ENCODE results near the gene UBE2G1. TPM values are rescaled to one million over a fixed set of nuclear protein-coding genes. Genes with fewer than 3 reads are reported as not detected.
A peak's percentile ranks its signal among the peaks of the same experiment; 100 is the strongest.

The UBE2G1 gene
- total RNA-seq, 1 donor from 2014 or later = 120 TPM

DNA sequence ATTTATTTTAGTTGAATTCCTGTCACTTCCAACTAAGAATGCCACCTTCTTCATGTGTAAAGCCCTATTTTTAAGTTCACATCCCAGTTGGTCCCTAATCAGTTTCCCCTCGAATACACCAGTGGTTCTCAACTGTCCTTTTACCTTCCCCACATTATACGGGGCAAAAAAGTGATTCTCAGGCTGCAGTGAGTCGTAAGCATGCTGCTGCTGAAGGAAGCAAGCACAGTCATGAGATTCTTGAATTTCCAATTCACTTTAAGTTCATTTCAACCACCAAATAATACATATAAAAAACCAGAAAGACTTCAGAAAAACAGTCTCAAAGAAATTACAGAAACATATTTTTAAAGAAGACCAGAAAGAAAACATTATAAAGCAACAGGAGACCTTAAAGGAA, 47.9 kb downstream of the UBE2G1 start:
- H3K9me3 Mint-ChIP-seq (ENCODE audit: unreplicated experiment) = peaks cover 2% of the 10 kb centered on the region
- no peak for DNase-seq
- no peaks in the 10 kb centered on the region for H3K36me3 Mint-ChIP-seq (ENCODE audit: unreplicated experiment)
- no peak overlapping the region for H3K4me3 Mint-ChIP-seq (ENCODE audit: unreplicated experiment)
- no peak overlapping the region for H3K27ac Mint-ChIP-seq (ENCODE audit: unreplicated experiment)
- H3K27me3 Mint-ChIP-seq (ENCODE audit: unreplicated experiment) = no peaks in the 10 kb centered on the region
- TF ChIP-seq, protein P1, sequence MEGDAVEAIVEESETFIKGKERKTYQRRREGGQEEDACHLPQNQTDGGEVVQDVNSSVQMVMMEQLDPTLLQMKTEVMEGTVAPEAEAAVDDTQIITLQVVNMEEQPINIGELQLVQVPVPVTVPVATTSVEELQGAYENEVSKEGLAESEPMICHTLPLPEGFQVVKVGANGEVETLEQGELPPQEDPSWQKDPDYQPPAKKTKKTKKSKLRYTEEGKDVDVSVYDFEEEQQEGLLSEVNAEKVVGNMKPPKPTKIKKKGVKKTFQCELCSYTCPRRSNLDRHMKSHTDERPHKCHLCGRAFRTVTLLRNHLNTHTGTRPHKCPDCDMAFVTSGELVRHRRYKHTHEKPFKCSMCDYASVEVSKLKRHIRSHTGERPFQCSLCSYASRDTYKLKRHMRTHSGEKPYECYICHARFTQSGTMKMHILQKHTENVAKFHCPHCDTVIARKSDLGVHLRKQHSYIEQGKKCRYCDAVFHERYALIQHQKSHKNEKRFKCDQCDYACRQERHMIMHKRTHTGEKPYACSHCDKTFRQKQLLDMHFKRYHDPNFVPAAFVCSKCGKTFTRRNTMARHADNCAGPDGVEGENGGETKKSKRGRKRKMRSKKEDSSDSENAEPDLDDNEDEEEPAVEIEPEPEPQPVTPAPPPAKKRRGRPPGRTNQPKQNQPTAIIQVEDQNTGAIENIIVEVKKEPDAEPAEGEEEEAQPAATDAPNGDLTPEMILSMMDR (IDR thresholded peaks at IDR 0.05; ENCODE audit: partially characterized antibody, unreplicated experiment) = no peak
- H3K4me1 Mint-ChIP-seq (ENCODE audit: low read depth, unreplicated experiment) = peaks cover 22% of the 10 kb centered on the region

DNA sequence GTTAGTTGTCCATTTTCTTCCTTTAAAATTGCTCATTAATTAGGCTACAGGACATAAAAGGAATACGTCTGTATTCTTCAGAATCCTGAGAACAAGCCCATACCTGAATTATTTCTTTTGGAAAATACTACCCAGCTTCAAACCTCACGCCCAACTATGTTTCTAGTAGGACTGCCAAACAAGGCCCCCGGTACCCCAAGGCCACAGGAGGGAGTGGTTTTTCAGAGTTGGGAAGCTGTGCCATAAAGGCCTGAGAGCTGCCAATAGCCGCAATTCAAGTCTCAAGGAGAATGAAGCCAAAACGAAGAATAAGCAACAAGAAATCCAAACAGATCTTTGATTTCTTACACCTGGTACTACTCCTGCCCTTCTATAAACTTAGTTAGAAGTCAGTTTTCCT, 48.3 kb downstream of the UBE2G1 start:
- no peaks in the 10 kb centered on the region for H3K36me3 Mint-ChIP-seq (ENCODE audit: unreplicated experiment)
- TF ChIP-seq, protein P1 (IDR thresholded peaks at IDR 0.05; ENCODE audit: partially characterized antibody, unreplicated experiment) = no peak
- DNase-seq = no peak
- H3K4me3 Mint-ChIP-seq (ENCODE audit: unreplicated experiment) = no peak overlapping the region
- H3K27me3 Mint-ChIP-seq (ENCODE audit: unreplicated experiment) = no peaks in the 10 kb centered on the region
- no peak overlapping the region for H3K27ac Mint-ChIP-seq (ENCODE audit: unreplicated experiment)
- H3K4me1 Mint-ChIP-seq (ENCODE audit: low read depth, unreplicated experiment) = peaks cover 19% of the 10 kb centered on the region
- peaks cover 2% of the 10 kb centered on the region for H3K9me3 Mint-ChIP-seq (ENCODE audit: unreplicated experiment)

DNA sequence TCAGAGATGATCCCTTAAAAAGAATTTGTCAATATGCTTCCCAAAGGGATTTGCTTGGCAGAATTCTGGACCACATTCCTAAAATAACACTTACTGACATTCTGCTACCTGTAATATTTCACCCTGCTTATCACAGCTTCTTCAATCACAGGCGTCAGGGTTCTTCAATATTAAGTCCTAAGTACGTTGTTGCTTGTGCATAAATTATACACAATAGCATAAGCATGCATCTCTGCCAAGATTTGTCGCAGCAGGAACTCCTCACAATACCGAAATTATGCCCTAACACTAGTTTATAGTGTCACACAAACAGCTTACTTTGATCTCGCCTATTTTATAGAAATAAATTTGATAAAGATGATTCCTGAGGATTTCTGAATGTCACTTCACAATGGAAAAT, 48.9 kb downstream of the UBE2G1 start:
- H3K27ac Mint-ChIP-seq (ENCODE audit: unreplicated experiment) = no peak overlapping the region
- H3K9me3 Mint-ChIP-seq (ENCODE audit: unreplicated experiment) = peaks cover 2% of the 10 kb centered on the region
- TF ChIP-seq, protein P1 (IDR thresholded peaks at IDR 0.05; ENCODE audit: partially characterized antibody, unreplicated experiment) = no peak
- H3K4me1 Mint-ChIP-seq (ENCODE audit: low read depth, unreplicated experiment) = peaks cover 18% of the 10 kb centered on the region
- H3K27me3 Mint-ChIP-seq (ENCODE audit: unreplicated experiment) = no peaks in the 10 kb centered on the region
- DNase-seq = no peak
- H3K4me3 Mint-ChIP-seq (ENCODE audit: unreplicated experiment) = no peak overlapping the region
- H3K36me3 Mint-ChIP-seq (ENCODE audit: unreplicated experiment) = no peaks in the 10 kb centered on the region

DNA sequence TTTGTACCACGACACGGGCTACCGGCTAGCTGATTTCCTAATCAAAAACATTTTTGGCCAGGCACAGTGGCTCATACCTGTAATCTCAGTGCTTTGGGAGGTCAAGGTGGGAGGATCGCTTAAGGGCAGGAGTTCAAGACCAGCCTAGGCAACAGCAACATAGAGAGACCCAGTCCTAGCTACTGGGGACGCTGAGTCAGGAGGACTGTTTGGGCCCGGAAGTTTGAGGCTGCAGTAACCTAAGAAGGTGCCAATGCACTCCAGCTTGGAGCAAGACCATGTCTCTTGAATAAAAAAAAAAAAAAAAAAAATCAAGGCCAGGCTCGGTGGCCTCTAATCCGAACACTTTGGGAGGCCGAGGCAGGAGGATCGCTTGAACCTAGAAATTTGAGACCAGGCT, 49.8 kb downstream of the UBE2G1 start:
- Mint-ChIP-seq H3K27me3 (ENCODE audit: unreplicated experiment) (no peaks in the 10 kb centered on the region), H3K27ac (ENCODE audit: unreplicated experiment) (no peak overlapping the region), H3K9me3 (ENCODE audit: unreplicated experiment) (peaks cover 2% of the 10 kb centered on the region), H3K36me3 (ENCODE audit: unreplicated experiment) (no peaks in the 10 kb centered on the region), H3K4me3 (ENCODE audit: unreplicated experiment) (no peak overlapping the region), H3K4me1 (ENCODE audit: low read depth, unreplicated experiment) (peaks cover 18% of the 10 kb centered on the region)
- DNase-seq = no peak
- TF ChIP-seq, protein P1 (IDR thresholded peaks at IDR 0.05; ENCODE audit: partially characterized antibody, unreplicated experiment) = no peak

DNA sequence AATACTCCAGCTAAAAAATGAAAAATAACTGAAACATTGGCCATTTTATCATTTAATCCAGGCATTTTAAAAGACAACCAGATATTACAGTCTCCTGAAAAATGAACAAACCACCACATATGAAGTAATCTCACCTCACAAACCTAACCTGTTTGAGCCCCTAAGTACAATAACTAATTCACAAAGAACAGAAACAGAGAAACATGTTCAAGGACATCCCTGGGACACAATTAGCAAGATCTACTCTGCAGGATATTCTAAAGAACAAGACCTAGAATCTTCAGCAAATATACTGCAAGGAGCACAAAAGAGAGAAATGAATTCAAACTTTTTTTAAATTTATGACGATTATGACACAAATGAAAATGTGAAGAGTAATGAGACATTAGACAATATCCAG, 51.9 kb downstream of the UBE2G1 start:
- Mint-ChIP-seq H3K4me1 (ENCODE audit: low read depth, unreplicated experiment) (peaks cover 22% of the 10 kb centered on the region), H3K27me3 (ENCODE audit: unreplicated experiment) (no peaks in the 10 kb centered on the region), H3K36me3 (ENCODE audit: unreplicated experiment) (peaks cover 7% of the 10 kb centered on the region), H3K9me3 (ENCODE audit: unreplicated experiment) (peaks cover 4% of the 10 kb centered on the region), H3K4me3 (ENCODE audit: unreplicated experiment) (no peak overlapping the region), H3K27ac (ENCODE audit: unreplicated experiment) (peak overlapping the region; percentile 3)
- no peak for DNase-seq
- TF ChIP-seq, protein P1 (IDR thresholded peaks at IDR 0.05; ENCODE audit: partially characterized antibody, unreplicated experiment) = no peak
